IMR-90 (cell line): ENCODE measurements around the gene FANCL.

Experiments used
- CEBPB ChIP-seq: IDR thresholded peaks from 2 replicates; pipeline ENCODE4 v1.6.1; 2012; ENCODE audit warnings: low read depth, low read length, improper control_type of control experiment
- FOS ChIP-seq: fragments of 150-350 bp; IDR thresholded peaks from 2 replicates; pipeline ENCODE4 v1.6.1; 2016; ENCODE audit warnings: low read depth, low read length
- MAFK ChIP-seq: IDR thresholded peaks from 2 replicates; pipeline ENCODE4 v1.6.1; 2012; ENCODE audit warnings: low read depth, low read length, improper control_type of control experiment
- MXI1 ChIP-seq: IDR thresholded peaks from 2 replicates; pipeline ENCODE4 v1.6.1; 2012; ENCODE audit warnings: low read depth, mild to moderate bottlenecking, low read length, moderate library complexity, borderline replicate concordance
- NFE2L2 ChIP-seq: fragments of 150-350 bp; IDR thresholded peaks from 2 replicates; pipeline ENCODE4 v1.6.1; 2016; ENCODE audit warnings: low read depth, mild to moderate bottlenecking, low read length
- POLR2A ChIP-seq: IDR thresholded peaks from 2 replicates; pipeline ENCODE4 v1.6.1; 2012; ENCODE audit warnings: mild to moderate bottlenecking, low read depth, low read length
- RAD21 ChIP-seq: IDR thresholded peaks from 2 replicates; pipeline ENCODE4 v1.6.1; 2012; ENCODE audit warnings: low read length, improper control_type of control experiment
- RCOR1 ChIP-seq: IDR thresholded peaks from 2 replicates; pipeline ENCODE4 v1.6.1; 2012; ENCODE audit warnings: mild to moderate bottlenecking, low read length, improper control_type of control experiment; ENCODE audit not compliant: insufficient replicate concordance
- RFX5 ChIP-seq: IDR thresholded peaks from 2 replicates; pipeline ENCODE4 v1.8.0; 2012; ENCODE audit warnings: low read depth, mild to moderate bottlenecking, low read length, moderate library complexity
- SMC3 ChIP-seq: fragments of 150-350 bp; IDR thresholded peaks from 2 replicates; pipeline ENCODE4 v1.6.1; 2016; ENCODE audit warnings: low read depth, mild to moderate bottlenecking, antibody characterized with exemption, low read length, moderate library complexity
- TF ChIP-seq, protein P1 (sequence below): conservative IDR thresholded peaks from 2 replicates; pipeline ENCODE4 v1.5.1; 2012; ENCODE audit warnings: mild to moderate bottlenecking, low read depth, low read length, improper control_type of control experiment

- TF ChIP-seq, protein P1, sequence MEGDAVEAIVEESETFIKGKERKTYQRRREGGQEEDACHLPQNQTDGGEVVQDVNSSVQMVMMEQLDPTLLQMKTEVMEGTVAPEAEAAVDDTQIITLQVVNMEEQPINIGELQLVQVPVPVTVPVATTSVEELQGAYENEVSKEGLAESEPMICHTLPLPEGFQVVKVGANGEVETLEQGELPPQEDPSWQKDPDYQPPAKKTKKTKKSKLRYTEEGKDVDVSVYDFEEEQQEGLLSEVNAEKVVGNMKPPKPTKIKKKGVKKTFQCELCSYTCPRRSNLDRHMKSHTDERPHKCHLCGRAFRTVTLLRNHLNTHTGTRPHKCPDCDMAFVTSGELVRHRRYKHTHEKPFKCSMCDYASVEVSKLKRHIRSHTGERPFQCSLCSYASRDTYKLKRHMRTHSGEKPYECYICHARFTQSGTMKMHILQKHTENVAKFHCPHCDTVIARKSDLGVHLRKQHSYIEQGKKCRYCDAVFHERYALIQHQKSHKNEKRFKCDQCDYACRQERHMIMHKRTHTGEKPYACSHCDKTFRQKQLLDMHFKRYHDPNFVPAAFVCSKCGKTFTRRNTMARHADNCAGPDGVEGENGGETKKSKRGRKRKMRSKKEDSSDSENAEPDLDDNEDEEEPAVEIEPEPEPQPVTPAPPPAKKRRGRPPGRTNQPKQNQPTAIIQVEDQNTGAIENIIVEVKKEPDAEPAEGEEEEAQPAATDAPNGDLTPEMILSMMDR, result no peak
- no peak for TF ChIP-seq MAFK
- no peak for TF ChIP-seq MXI1
- no peak for TF ChIP-seq POLR2A
- TF ChIP-seq CEBPB, result no peak
- TF ChIP-seq RAD21, result no peak
- no peak for TF ChIP-seq RCOR1
- TF ChIP-seq RFX5, result no peak
- TF ChIP-seq NFE2L2, result no peak
- TF ChIP-seq SMC3, result no peak
- TF ChIP-seq FOS, result no peak
These were observed 54.6 kb downstream of the FANCL start for GRCh38 chr2:58186501-58186900.
